ENCODE results near the gene PRPF31. TPM values are rescaled to one million over a fixed set of nuclear protein-coding genes. Genes with fewer than 3 reads are reported as not detected.

PRPF31 gene
- total and polyA plus RNA-seq, 2 of the 13 experiments (the other 11 are each of a cell fraction or from before 2014, with no cell fraction given) = 23.8 to 63.8 TPM

- no peak for TF ChIP-seq ZNF598 (CRISPR knock-in tag; IDR thresholded peaks at IDR 0.05; ENCODE audit: borderline replicate concordance)
- TF ChIP-seq MYC (CRISPR knock-in tag; IDR thresholded peaks at IDR 0.05; ENCODE audit: borderline replicate concordance) = peak; percentile 7; the same call in 1 of the 2 replicates
- TF ChIP-seq ESRRA (CRISPR knock-in tag; IDR thresholded peaks at IDR 0.05; ENCODE audit: low read depth) = peak; percentile 47; the same call in 1 of the 2 replicates
- peak; percentile 65 for TF ChIP-seq ZNF547 (CRISPR knock-in tag; IDR thresholded peaks at IDR 0.05)
- no peak for TF ChIP-seq ZNF512 (CRISPR knock-in tag; IDR thresholded peaks at IDR 0.05)
- TF ChIP-seq MIXL1 (CRISPR knock-in tag; IDR thresholded peaks at IDR 0.05) = no peak
- TF ChIP-seq EP300 (IDR thresholded peaks at IDR 0.05; ENCODE audit: low read depth in 2 of 2, low read length in 2 of 2) = no peak
- no peak for TF ChIP-seq EP300 (CRISPR knock-in tag; IDR thresholded peaks at IDR 0.05; ENCODE audit: borderline replicate concordance)
- no peak for TF ChIP-seq MXI1 (IDR thresholded peaks at IDR 0.05; ENCODE audit: borderline replicate concordance, low read depth, low read length)
- no peak for TF ChIP-seq ZNF549 (CRISPR knock-in tag; IDR thresholded peaks at IDR 0.05)
- TF ChIP-seq POLR2A (IDR thresholded peaks at IDR 0.05; ENCODE audit: insufficient read depth in 1 of 2, low read depth in 2 of 2, low read length in 2 of 2) = peak; percentile 78 to 82
- peak; percentile 82 for TF ChIP-seq POLR2G (IDR thresholded peaks at IDR 0.05; ENCODE audit: low read depth, low read length)
- no peak for TF ChIP-seq ZFP41 (CRISPR knock-in tag; IDR thresholded peaks at IDR 0.05; ENCODE audit: borderline replicate concordance)
- TF ChIP-seq, protein P1, sequence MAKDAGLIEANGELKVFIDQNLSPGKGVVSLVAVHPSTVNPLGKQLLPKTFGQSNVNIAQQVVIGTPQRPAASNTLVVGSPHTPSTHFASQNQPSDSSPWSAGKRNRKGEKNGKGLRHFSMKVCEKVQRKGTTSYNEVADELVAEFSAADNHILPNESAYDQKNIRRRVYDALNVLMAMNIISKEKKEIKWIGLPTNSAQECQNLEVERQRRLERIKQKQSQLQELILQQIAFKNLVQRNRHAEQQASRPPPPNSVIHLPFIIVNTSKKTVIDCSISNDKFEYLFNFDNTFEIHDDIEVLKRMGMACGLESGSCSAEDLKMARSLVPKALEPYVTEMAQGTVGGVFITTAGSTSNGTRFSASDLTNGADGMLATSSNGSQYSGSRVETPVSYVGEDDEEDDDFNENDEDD (CRISPR knock-in tag; IDR thresholded peaks at IDR 0.05; ENCODE audit: borderline replicate concordance) = no peak
- no peak for TF ChIP-seq ZNF251 (CRISPR knock-in tag; IDR thresholded peaks at IDR 0.05)
- 0 out of 2 replicates have a peak, but pooled peaks have one; percentile 22 for TF ChIP-seq ZSCAN25 (CRISPR knock-in tag; IDR thresholded peaks at IDR 0.05)
- no peak for TF ChIP-seq ZNF562 (CRISPR knock-in tag; IDR thresholded peaks at IDR 0.05; ENCODE audit: borderline replicate concordance)
- TF ChIP-seq PHF20 (CRISPR knock-in tag; IDR thresholded peaks at IDR 0.05) = peak; percentile 18; the same call in 1 of the 2 replicates
- TF ChIP-seq HIC2 (CRISPR knock-in tag; IDR thresholded peaks at IDR 0.05; ENCODE audit: low read depth) = no peak
- no peak for TF ChIP-seq FOXA3 (CRISPR knock-in tag; IDR thresholded peaks at IDR 0.05)
- TF ChIP-seq MXD1 (CRISPR knock-in tag; IDR thresholded peaks at IDR 0.05) = peak; percentile 58
- no peak for TF ChIP-seq ELF1 (CRISPR knock-in tag; IDR thresholded peaks at IDR 0.05)
- TF ChIP-seq MEIS1 (CRISPR knock-in tag; IDR thresholded peaks at IDR 0.05; ENCODE audit: borderline replicate concordance) = no peak
- TF ChIP-seq ZNF776 (CRISPR knock-in tag; IDR thresholded peaks at IDR 0.05) = peak; percentile 74; the same call in 1 of the 2 replicates
- peak; percentile 64; the same call in 1 of the 2 replicates for TF ChIP-seq HOXA3 (CRISPR knock-in tag; IDR thresholded peaks at IDR 0.05)
These were observed 22.3 kb downstream of the PRPF31 start, which contains the start of gene CNOT3 (continued) for GRCh38 chr19:54137699-54138488.
